HG03378 (cell line): Measurements from ENCODE around the gene SEMA3E.

Source experiments
- ATAC-seq: cut with Tn5 transposase; IDR thresholded peaks from one replicate; pipeline ENCODE4 v1.9.1; 2021; ENCODE audit warnings: mild to moderate bottlenecking, moderate library complexity; ENCODE audit not compliant: unreplicated experiment

Gene SEMA3E

GRCh38 chr7:83643012-83643411 is 5.9 kb downstream of the SEMA3E start:
- ATAC-seq, result no peak

DNA sequence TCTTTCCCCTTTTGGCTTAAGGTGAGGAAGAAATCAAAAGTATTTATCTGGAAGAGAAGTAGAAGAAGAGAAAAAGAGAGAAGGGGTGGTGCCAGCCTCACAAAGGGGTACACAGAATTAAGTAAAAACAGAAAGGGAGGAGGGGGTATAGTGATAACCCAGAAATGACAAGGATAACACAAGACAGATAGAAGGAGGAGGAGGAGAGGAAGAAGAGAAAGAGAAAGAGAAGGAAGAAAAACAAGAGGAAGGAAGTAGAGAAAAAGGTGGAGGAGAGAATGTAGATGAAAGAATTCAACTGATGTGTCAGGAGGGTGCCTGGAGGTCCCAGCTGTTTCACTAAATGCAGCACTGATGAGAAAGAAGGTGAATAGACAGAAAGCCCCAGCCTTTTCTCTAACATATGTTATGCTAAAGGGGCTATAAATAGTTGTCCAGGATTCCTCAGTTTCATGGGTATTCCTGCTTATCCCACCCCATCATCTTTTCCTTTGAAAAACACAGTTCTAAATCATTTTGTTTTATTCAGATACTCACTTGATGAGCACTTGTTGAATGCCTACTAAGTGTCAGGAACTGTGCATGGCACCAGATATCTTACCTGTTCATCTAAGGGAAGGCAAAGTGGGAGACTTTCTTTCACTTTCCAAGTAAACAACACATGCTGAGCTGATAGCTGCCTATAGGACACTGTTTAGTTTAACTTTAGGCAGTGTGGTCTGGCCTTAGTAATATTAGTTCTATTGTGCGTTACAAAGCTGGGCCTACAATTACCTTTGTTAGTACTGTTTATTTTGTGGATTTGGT is 8.0 kb downstream of the SEMA3E start:
- ATAC-seq, result no peak

DNA sequence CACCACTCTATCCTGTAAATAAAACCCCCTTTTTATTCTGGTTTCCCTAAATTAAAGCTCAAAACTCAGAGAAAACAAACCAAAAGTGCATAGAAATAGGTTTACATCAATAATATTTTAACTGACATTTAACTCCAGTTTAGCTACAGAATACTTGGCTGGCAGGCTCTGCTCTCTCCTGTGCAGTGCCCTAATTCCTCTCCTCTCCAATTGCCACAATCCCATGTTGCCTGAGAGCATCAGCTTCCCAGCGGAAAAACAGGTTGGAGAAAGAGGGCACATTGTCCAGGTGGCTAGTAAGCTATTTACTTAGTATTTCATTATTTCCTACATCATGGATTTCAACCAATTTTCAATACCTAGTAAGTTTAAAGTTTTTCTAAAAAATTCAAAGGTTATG is 8.7 kb downstream of the SEMA3E start:
- ATAC-seq, result no peak

- no peak for ATAC-seq
Observed at GRCh38 chr7:83633516-83633915, 15.4 kb downstream of the SEMA3E start.

GRCh38 chr7:83629117-83629880 is 19.6 kb downstream of the SEMA3E start:
- ATAC-seq, result no peak

DNA sequence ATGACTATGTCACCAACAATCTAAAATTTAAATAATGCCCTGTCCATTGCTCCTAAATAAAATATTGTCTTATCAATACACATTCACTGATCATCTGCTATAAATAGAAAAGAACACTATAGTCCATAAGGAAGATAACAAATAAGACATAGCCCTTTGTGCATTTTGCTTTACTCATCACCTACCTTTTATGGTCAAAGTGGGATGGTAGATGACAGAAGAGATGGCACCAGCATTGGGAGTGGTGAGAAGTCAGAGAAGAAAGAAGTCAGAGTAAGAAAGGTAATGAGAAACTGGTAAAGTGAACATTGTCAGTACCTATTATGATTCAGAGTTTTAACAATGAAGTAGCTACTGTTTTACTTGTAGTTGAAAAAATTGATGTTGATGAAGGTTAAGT is 31.1 kb downstream of the SEMA3E start:
- no peak for ATAC-seq

GRCh38 chr7:83614112-83614511 is 34.8 kb downstream of the SEMA3E start:
- no peak for ATAC-seq

GRCh38 chr7:83613232-83613631 is 35.7 kb downstream of the SEMA3E start:
- ATAC-seq, result peak; percentile 70

- no peak for ATAC-seq
Observed at GRCh38 chr7:83611776-83612175, 37.2 kb downstream of the SEMA3E start.

- ATAC-seq, result no peak
Observed at GRCh38 chr7:83610649-83611304, 38.2 kb downstream of the SEMA3E start.

GRCh38 chr7:83608716-83609115 is 40.2 kb downstream of the SEMA3E start:
- ATAC-seq, result no peak

DNA sequence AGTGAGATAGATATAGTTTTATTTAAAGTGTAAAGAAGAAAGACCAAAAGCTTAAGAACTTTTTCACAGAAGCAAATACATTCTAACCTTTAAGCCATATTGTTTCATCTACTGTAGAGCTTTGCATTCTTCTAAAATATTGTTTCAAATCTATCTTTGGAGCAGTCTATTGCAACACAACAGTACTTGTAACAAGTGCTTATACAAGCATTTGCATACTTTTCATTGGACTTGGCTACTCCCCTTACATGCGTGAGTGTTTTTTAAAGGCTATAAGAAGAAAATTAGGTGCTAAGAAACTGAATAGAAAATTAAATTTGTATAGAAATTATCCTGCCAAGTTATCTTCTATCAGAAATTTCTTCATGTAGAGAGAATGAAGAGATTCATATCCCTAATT is 45.3 kb downstream of the SEMA3E start:
- no peak for ATAC-seq

DNA sequence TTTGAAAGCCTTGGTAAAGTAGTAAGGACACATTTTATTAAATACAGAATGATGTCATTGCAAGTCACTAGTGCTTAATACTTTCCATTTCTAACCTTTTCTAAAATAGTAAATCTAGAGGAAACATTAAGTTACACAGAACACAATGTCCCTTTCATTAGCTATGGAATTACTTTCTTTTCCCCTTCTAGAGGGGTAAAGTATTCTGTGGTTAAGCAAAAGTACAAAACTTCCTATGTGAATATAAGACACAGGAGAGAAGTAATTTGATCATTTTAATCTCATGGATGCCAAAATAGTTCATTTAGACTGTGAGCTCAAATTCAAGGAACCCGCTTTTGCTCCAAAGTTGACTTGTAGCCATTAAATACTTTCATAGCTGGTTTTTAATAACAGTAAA is 49.8 kb downstream of the SEMA3E start:
- ATAC-seq, result no peak

DNA sequence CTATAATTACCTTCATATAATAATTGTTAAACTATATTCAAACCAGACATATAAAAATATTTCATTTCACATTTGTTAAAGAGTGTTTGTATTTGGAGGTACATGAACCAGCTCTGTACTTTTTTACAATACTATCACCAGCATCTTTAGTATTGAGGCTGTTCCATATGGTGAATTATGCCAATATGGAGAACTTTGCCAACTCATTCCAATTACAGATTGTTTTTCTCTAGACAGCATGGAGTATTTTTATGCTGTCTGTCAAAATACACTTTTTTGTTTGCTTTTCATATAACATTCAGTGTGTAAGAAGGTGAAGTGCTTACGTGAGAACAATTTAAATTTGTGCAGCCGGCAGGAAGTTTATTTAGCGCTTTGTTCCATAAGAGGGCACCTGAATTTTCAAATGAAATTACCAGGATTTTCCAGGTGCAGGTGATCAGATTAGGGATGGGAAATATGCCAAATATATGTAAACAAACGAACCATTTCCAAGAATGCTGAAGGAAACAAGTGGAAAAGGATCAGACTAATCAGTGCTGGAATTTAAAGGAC is 54.9 kb downstream of the SEMA3E start:
- no peak for ATAC-seq

GRCh38 chr7:83588602-83589240 is 60.2 kb downstream of the SEMA3E start:
- no peak for ATAC-seq

DNA sequence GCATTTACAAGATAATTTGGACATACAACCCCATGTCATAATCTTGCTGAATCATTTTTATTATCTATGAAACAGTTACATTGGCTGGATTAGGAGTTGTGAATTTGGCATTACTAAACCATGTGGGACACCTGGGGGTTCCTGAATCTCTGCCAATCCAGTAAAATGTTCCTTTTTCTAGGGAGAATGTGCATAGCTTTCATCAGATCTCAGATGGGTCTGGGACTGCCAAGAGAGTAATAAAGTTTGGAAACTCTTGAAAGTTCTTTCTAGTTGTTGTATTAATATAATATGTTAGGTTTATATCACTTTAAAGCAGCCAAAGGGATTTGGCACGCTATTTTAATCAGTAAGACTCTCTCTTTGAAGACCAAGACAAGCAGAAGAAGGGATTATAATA is 62.7 kb downstream of the SEMA3E start:
- no peak for ATAC-seq

DNA sequence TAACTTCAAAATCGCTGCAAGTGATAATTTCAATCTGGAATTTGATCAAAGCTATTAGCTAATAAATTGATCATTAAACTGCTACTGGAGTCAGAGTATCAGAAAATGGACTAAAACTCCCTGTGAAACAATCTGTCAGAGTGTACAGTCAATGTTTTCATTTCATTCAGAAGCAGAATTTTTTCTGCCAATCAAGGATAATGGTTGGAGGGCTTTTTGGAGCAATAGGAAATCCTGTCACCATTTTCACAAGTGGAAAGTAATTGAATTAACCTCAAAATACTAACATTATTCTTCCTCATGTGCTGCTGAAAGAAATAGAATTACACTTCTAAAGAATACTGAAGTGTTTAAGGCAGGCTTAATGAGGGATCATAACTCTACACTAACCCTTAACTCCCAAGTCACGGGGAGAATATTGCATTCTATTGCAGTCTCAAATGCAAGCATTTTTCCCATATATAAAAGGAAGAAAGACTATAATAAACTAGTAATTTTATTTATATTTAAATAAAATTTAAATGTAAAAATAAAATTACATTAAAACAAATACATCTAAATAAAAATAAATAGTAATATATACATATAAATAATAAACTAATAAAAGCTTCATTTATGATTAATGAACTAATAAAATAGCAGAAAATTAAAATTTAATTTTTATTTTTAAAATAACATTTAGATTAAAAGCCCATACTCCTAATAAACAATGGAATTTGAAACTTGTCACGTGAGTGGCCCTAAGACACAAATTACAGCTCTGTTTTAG is 67.1 kb downstream of the SEMA3E start:
- ATAC-seq, result no peak

DNA sequence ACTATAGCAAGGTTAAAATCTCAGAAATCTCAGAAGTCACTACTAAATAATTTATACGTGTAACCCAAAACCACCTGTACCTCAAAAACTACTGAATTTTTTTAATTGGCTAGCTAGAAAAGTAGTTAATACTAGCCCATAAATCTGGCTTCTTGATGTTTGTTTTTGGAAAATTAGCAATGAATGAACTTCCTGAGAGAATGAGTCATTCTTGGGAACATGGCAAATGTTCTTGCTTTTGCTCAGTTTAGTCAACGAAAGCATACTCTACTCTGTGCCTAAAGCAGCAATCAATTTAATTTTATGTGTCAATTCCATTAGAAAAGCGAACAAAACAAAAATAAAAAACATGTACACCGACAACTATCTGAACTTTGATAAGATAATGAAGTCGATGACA is 69.2 kb downstream of the SEMA3E start:
- ATAC-seq, result no peak

DNA sequence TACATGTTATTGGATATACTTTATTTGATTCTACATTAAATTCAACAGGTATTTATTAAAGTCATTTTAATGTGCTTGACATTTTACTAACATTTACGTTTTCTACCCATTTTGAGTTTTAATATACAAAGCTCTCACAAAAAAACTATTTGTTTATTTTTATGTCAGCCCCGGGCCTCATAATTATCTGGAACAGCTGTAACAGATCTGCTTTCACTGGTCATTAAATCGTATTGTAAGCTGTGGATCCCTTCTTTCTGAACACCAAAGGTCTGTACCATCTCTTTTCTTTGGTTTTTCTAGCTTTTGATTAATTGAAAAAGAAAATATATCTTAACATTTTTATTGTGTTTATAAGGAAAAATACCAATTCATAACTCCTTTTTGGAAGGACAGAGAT is 73.5 kb downstream of the SEMA3E start:
- no peak for ATAC-seq

DNA sequence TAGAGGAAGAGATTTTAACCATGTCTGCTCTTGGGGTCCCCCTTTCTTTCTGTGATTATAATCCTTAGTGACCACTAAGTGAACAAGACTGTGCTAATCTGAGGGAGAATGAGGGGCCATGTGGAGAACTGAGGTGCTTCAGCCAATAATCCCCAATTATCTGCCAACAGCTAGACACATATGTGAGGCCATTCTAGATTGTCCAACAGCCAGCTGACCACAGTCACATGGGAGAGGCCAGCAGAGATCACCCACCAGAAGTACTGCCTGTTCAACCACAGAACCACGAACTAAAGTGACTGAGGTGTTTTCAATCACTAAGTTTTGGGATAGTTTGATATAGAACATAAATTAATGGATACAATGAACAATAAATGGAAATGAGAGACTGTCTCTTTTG is 74.3 kb downstream of the SEMA3E start:
- no peak for ATAC-seq
